WTC11 (cell line): ENCODE results near the gene PHLDB1. TPM values are rescaled to one million over a fixed set of nuclear protein-coding genes. Genes with fewer than 3 reads are reported as not detected.

Source experiments
- ATF1 ChIP-seq: sonication (generic); formaldehyde crosslinking; IDR thresholded peaks from 2 replicates; pipeline ENCODE4 v1.8.1; 2023; ENCODE audit warnings: mild to moderate bottlenecking, moderate library complexity, missing genetic modification reagents
- ATF6 ChIP-seq: sonication (generic); formaldehyde crosslinking; IDR thresholded peaks from 2 replicates; pipeline ENCODE4 v1.8.1; 2023; ENCODE audit warnings: mild to moderate bottlenecking, missing genetic modification reagents
- CBFB ChIP-seq: sonication (generic); formaldehyde crosslinking; IDR thresholded peaks from 2 replicates; pipeline ENCODE4 v1.8.1; 2022; ENCODE audit warnings: mild to moderate bottlenecking, low read depth, missing genetic modification reagents
- CDX4 ChIP-seq: fragments of 250-450 bp; sonication (Bioruptor Pico); IDR thresholded peaks from 2 replicates; pipeline ENCODE4 v1.9.0; 2021; ENCODE audit warnings: moderate library complexity, mild to moderate bottlenecking, inconsistent platforms, borderline replicate concordance
- CREB1 ChIP-seq: sonication (generic); formaldehyde crosslinking; IDR thresholded peaks from 2 replicates; pipeline ENCODE4 v1.8.0; 2023; ENCODE audit warnings: mild to moderate bottlenecking, missing genetic modification reagents
- E2F1 ChIP-seq: sonication (generic); formaldehyde crosslinking; IDR thresholded peaks from 2 replicates; pipeline ENCODE4 v1.8.0; 2022; ENCODE audit warnings: mild to moderate bottlenecking, missing genetic modification reagents
- ELF4 ChIP-seq: sonication (generic); formaldehyde crosslinking; IDR thresholded peaks from 2 replicates; pipeline ENCODE4 v1.8.1; 2022; ENCODE audit warnings: low read depth, mild to moderate bottlenecking, moderate library complexity, missing genetic modification reagents
- FOXJ3 ChIP-seq: sonication (generic); formaldehyde crosslinking; IDR thresholded peaks from 2 replicates; pipeline ENCODE4 v1.9.0; 2021; ENCODE audit warnings: missing genetic modification reagents, mild to moderate bottlenecking, borderline replicate concordance
- JAZF1 ChIP-seq: fragments of 250-450 bp; sonication (Bioruptor Pico); IDR thresholded peaks from 2 replicates; pipeline ENCODE4 v1.9.0; 2021; ENCODE audit warnings: moderate library complexity, mild to moderate bottlenecking, inconsistent platforms
- MAX ChIP-seq: sonication (generic); formaldehyde crosslinking; IDR thresholded peaks from 2 replicates; pipeline ENCODE4 v1.8.0; 2022; ENCODE audit warnings: mild to moderate bottlenecking, missing genetic modification reagents
- MYBL2 ChIP-seq: sonication (generic); formaldehyde crosslinking; IDR thresholded peaks from 2 replicates; pipeline ENCODE4 v1.8.1; 2023; ENCODE audit warnings: mild to moderate bottlenecking, moderate library complexity, missing genetic modification reagents
- NFATC4 ChIP-seq: fragments of 250-450 bp; sonication (Bioruptor Pico); IDR thresholded peaks from 2 replicates; pipeline ENCODE4 v1.9.0; 2021; ENCODE audit warnings: mild to moderate bottlenecking
- NR1H2 ChIP-seq: sonication (generic); formaldehyde crosslinking; IDR thresholded peaks from 2 replicates; pipeline ENCODE4 v1.9.0; 2021; ENCODE audit warnings: mild to moderate bottlenecking, moderate library complexity, missing genetic modification reagents
- NR2C2 ChIP-seq: sonication (generic); formaldehyde crosslinking; IDR thresholded peaks from 2 replicates; pipeline ENCODE4 v1.8.0; 2022; ENCODE audit warnings: mild to moderate bottlenecking, missing genetic modification reagents
- OVOL2 ChIP-seq: fragments of 250-450 bp; sonication (Bioruptor Pico); IDR thresholded peaks from 2 replicates; pipeline ENCODE4 v1.9.0; 2021; ENCODE audit warnings: mild to moderate bottlenecking, borderline replicate concordance
- PREB ChIP-seq: sonication (generic); formaldehyde crosslinking; IDR thresholded peaks from 2 replicates; pipeline ENCODE4 v1.8.1; 2022; ENCODE audit warnings: mild to moderate bottlenecking, missing genetic modification reagents, moderate library complexity, borderline replicate concordance
- RELA ChIP-seq: sonication (generic); formaldehyde crosslinking; IDR thresholded peaks from 2 replicates; pipeline ENCODE4 v1.8.1; 2022; ENCODE audit warnings: missing genetic modification reagents, mild to moderate bottlenecking, borderline replicate concordance
- RORB ChIP-seq: fragments of 250-450 bp; sonication (Bioruptor Pico); IDR thresholded peaks from 2 replicates; pipeline ENCODE4 v1.9.0; 2021; ENCODE audit warnings: mild to moderate bottlenecking
- ZBTB43 ChIP-seq: sonication (generic); formaldehyde crosslinking; IDR thresholded peaks from 2 replicates; pipeline ENCODE4 v1.8.1; 2023; ENCODE audit warnings: mild to moderate bottlenecking, missing genetic modification reagents
- ZMAT4 ChIP-seq: fragments of 250-450 bp; sonication (Bioruptor Pico); IDR thresholded peaks from 2 replicates; pipeline ENCODE4 v1.9.0; 2021; ENCODE audit warnings: mild to moderate bottlenecking
- ZNF121 ChIP-seq: sonication (generic); formaldehyde crosslinking; IDR thresholded peaks from 2 replicates; pipeline ENCODE4 v1.8.0; 2023; ENCODE audit warnings: missing genetic modification reagents
- ZNF138 ChIP-seq: sonication (generic); formaldehyde crosslinking; conservative IDR thresholded peaks from 2 replicates; pipeline ENCODE4 v1.8.1; 2022; ENCODE audit warnings: mild to moderate bottlenecking, moderate library complexity, missing genetic modification reagents
- ZNF232 ChIP-seq: sonication (generic); formaldehyde crosslinking; IDR thresholded peaks from 2 replicates; pipeline ENCODE4 v1.8.0; 2022; ENCODE audit warnings: mild to moderate bottlenecking, missing genetic modification reagents
- ZNF263 ChIP-seq: sonication (generic); formaldehyde crosslinking; IDR thresholded peaks from 2 replicates; pipeline ENCODE4 v1.8.1; 2022; ENCODE audit warnings: low read depth, mild to moderate bottlenecking, moderate library complexity, missing genetic modification reagents
- ZNF423 ChIP-seq: fragments of 250-450 bp; sonication (Bioruptor Pico); IDR thresholded peaks from 2 replicates; pipeline ENCODE4 v2.1.2; 2022; ENCODE audit warnings: mild to moderate bottlenecking, moderate library complexity
- ZNF425 ChIP-seq: fragments of 250-450 bp; sonication (Bioruptor Pico); conservative IDR thresholded peaks from 2 replicates; pipeline ENCODE4 v1.9.0; 2021; ENCODE audit warnings: mild to moderate bottlenecking
- ZNF671 ChIP-seq: fragments of 250-450 bp; sonication (Bioruptor Pico); IDR thresholded peaks from 2 replicates; pipeline ENCODE4 v1.8.0; 2021; ENCODE audit warnings: mild to moderate bottlenecking
- ZSCAN18 ChIP-seq: fragments of 250-450 bp; sonication (Bioruptor Pico); IDR thresholded peaks from 2 replicates; pipeline ENCODE4 v2.1.2; 2022; ENCODE audit warnings: mild to moderate bottlenecking, moderate library complexity
- total RNA-seq: library from RNA; stranded (reverse); gene quantifications from 3 replicates; pipeline ENCODE4 v1.2.3, GENCODE V29; 2021

Gene PHLDB1
- total RNA-seq, 1 experiment from 2014 or later, result 83.1 TPM

- TF ChIP-seq ELF4, result no peak
- no peak for TF ChIP-seq OVOL2
- TF ChIP-seq ZNF138 (CRISPR knock-in tag), result 0 out of 2 replicates have a peak, but pooled peaks have one; percentile 2
- no peak; the same call in 1 of the 2 replicates for TF ChIP-seq ZBTB43
- TF ChIP-seq CBFB (CRISPR knock-in tag), result no peak
- TF ChIP-seq ZNF423 (CRISPR knock-in tag), result peak; percentile 81
- no peak for TF ChIP-seq ATF6 (CRISPR knock-in tag)
- peak; percentile 49; the same call in 1 of the 2 replicates for TF ChIP-seq CREB1 (CRISPR knock-in tag)
- no peak for TF ChIP-seq ATF1
- TF ChIP-seq ZNF232 (CRISPR knock-in tag), result peak; percentile 72; the same call in 1 of the 2 replicates
- no peak for TF ChIP-seq FOXJ3 (CRISPR knock-in tag)
- TF ChIP-seq ZMAT4 (CRISPR knock-in tag), result no peak
- no peak for TF ChIP-seq RORB
- no peak for TF ChIP-seq ZNF263
- TF ChIP-seq JAZF1 (CRISPR knock-in tag), result no peak
- TF ChIP-seq CDX4, result no peak
- no peak for TF ChIP-seq ZSCAN18 (CRISPR knock-in tag)
- no peak for TF ChIP-seq PREB (CRISPR knock-in tag)
- no peak for TF ChIP-seq NR1H2 (CRISPR knock-in tag)
- TF ChIP-seq ZNF425 (CRISPR knock-in tag), result no peak
- no peak for TF ChIP-seq ZNF671
- peak; percentile 77; the same call in 1 of the 2 replicates for TF ChIP-seq ZNF121 (CRISPR knock-in tag)
- TF ChIP-seq RELA (CRISPR knock-in tag), result no peak
- TF ChIP-seq E2F1, result no peak
- TF ChIP-seq NFATC4 (CRISPR knock-in tag), result no peak
- TF ChIP-seq MAX (CRISPR knock-in tag), result peak; percentile 80
- no peak for TF ChIP-seq NR2C2 (CRISPR knock-in tag)
- TF ChIP-seq MYBL2 (CRISPR knock-in tag), result no peak
Observed at GRCh38 chr11:118689852-118690552, 82.6 kb downstream of the PHLDB1 start (continued).
